Body of pancreas (tissue), 4 donors: ENCODE results near the gene P4HA1. TPM values are rescaled to one million over a fixed set of nuclear protein-coding genes. Genes with fewer than 3 reads are reported as not detected.

Experiments used
- ATAC-seq: fragments of 150-250 bp; one replicate; pipeline ENCODE4 v1.9.1; 2016
- DNase-seq, 4 donors: peaks; one replicate each; pipeline ENCODE4 v3.0.0-alpha.2; 2019
- H3K27ac ChIP-seq, 4 donors: fragments of 200-600 bp; sonication (generic); 1 replicate in 3 of 4; 2 replicates in 1 of 4; pipeline versions ENCODE4 v1.5.1 to v1.6.1; 2016 to 2019; ENCODE audit warnings: mild to moderate bottlenecking in 1 of 4, mixed read lengths in 1 of 4, moderate library complexity in 1 of 4
- H3K27me3 ChIP-seq, 2 donors: fragments of 200-600 bp; sonication (generic); one replicate each; pipeline ENCODE4 v1.6.0; 2016; ENCODE audit warnings: mild to moderate bottlenecking in 1 of 2
- H3K36me3 ChIP-seq, 2 donors: fragments of 200-600 bp; sonication (generic); replicated peaks in 1 of 2; 2 replicates each; pipeline ENCODE4 v1.5.1; 2016; ENCODE audit warnings: low read depth in 2 of 2; ENCODE audit not compliant: insufficient read depth in 1 of 2
- H3K4me1 ChIP-seq: fragments of 200-600 bp; sonication (generic); one replicate; pipeline ENCODE4 v1.6.0; 2016
- H3K4me3 ChIP-seq, 2 donors: fragments of 200-600 bp; sonication (generic); 1 replicate in 1 of 2; 2 replicates in 1 of 2; pipeline ENCODE4 v1.5.1; 2016 to 2019
- H3K9me3 ChIP-seq, 3 donors: fragments of 200-600 bp; sonication (generic); 1 replicate in 2 of 3; 2 replicates in 1 of 3; pipeline ENCODE4 v1.5.1; 2016
- CTCF ChIP-seq, 7 experiments: fragments of 450-650 bp in 4 of 7; fragments of 200-600 bp in 3 of 7; sonication (generic) in 3 of 7; IDR thresholded peaks; one replicate each; pipeline ENCODE4 v1.5.1; 2016 to 2019; ENCODE audit warnings: antibody characterized with exemption in 7 of 7
- POLR2A ChIP-seq, 3 donors: fragments of 450-650 bp; IDR thresholded peaks; one replicate each; pipeline ENCODE4 v1.6.1; 2016; ENCODE audit warnings: antibody characterized with exemption in 3 of 3, mild to moderate bottlenecking in 2 of 3
- WGBS, 2 donors: methylation state at CpG; one replicate each; pipeline ENCODE4 v1.1.5; 2017; 5-methylcytosine and 5-hydroxymethylcytosine counted together
- intact Hi-C: fragments of 100-400 bp; cut with DNase I; formaldehyde crosslinking; loops from one replicate; pipeline ENCODE4 v1.15.1; 2023
- small RNA-seq: library from RNA; depleted of rRNA; stranded (forward); fragments of <200 nt; gene quantifications from one replicate; pipeline ENCODE3, GENCODE V24; 2016
- total RNA-seq, 2 donors: library from RNA; depleted of rRNA; stranded (reverse); fragments of >200 nt; gene quantifications; one replicate each; pipeline ENCODE4 v1.1.0, GENCODE V29; 2016

Gene P4HA1
- total RNA-seq, 2 donors from 2014 or later: 11.9 to 21.5 TPM

- Histone ChIP-seq H3K9me3 (peaks cover 0 to 30% (median 3%) of the 10 kb centered on the region in 3 donors), H3K36me3 (no peaks in the 10 kb centered on the region), H3K4me1 (no peaks in the 10 kb centered on the region), H3K27me3 (no peaks in the 10 kb centered on the region), H3K27ac (no peak overlapping the region), H3K4me3 (no peak overlapping the region)
- 91 to 100% methylated on average over 1 to 2 of the region's 2 CpGs for WGBS, 2 donors
- no peak for ATAC-seq
- DNase-seq: no peak
- intact Hi-C loops: no loop called here
- no peak for TF ChIP-seq POLR2A (IDR thresholded peaks at IDR 0.05)
- no peak for TF ChIP-seq CTCF (IDR thresholded peaks at IDR 0.05)
These were observed 116.3 kb downstream of the P4HA1 start for GRCh38 chr10:72980348-72980747.

DNA sequence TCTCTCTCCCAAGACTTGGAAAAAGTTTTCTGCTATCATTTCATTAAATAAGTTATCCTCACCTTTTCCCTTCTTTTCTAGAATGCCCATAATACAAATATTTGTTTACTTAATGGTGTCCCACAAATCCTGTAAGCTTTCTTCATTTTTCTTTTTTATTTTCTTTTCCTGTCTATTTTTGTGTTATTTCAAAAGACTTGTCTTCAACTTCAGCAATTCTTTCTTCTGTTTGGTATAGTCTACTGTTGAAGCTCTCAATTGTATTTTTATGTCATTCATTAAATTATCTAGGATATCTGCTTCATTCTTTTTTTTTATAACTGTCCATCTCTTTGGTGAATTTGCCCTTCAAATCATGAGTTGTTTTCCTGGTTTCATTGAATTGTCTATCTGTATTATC lies 117.0 kb downstream of the P4HA1 start:
- no peaks in the 10 kb centered on the region for H3K36me3 ChIP-seq
- no peak overlapping the region for H3K27ac ChIP-seq
- intact Hi-C loops: no loop called here
- ATAC-seq: no peak
- DNase-seq: no peak
- TF ChIP-seq CTCF (IDR thresholded peaks at IDR 0.05): no peak
- no peak for TF ChIP-seq POLR2A (IDR thresholded peaks at IDR 0.05)
- H3K4me3 ChIP-seq: no peak overlapping the region
- H3K9me3 ChIP-seq: peaks cover 0 to 30% (median 3%) of the 10 kb centered on the region in 3 donors
- H3K4me1 ChIP-seq: no peaks in the 10 kb centered on the region
- H3K27me3 ChIP-seq: no peaks in the 10 kb centered on the region

- no peak overlapping the region for H3K27ac ChIP-seq
- no peaks in the 10 kb centered on the region for H3K27me3 ChIP-seq
- DNase-seq: no peak
- intact Hi-C loops: no loop called here
- TF ChIP-seq POLR2A (IDR thresholded peaks at IDR 0.05): no peak
- no peak for TF ChIP-seq CTCF (IDR thresholded peaks at IDR 0.05)
- H3K4me3 ChIP-seq: no peak overlapping the region
- no peaks in the 10 kb centered on the region for H3K4me1 ChIP-seq
- WGBS, 2 donors: 37 to 50% methylated on average over 1 of the region's 1 CpG
- peaks cover 0 to 30% (median 3%) of the 10 kb centered on the region in 3 donors for H3K9me3 ChIP-seq
- no peaks in the 10 kb centered on the region for H3K36me3 ChIP-seq
- ATAC-seq: no peak
These were observed 119.8 kb downstream of the P4HA1 start for GRCh38 chr10:72976886-72977285.

Small RNA genes lying within 50 kb of the gene (small RNA-seq; reads per million reads assigned to genes)
- gene RF00019 (not detected), gene SNORA11F (not detected)

Other genes starting within 250 kb of the P4HA1 start
- gene OIT3, start 203.1 kb downstream of the P4HA1 start, total RNA-seq: not detected
- gene PLA2G12B, start 142.1 kb downstream of the P4HA1 start, total RNA-seq: not detected
- gene NUDT13, start 13.6 kb upstream of the P4HA1 start, total RNA-seq: 1 to 10 TPM; 2.3 to 3.3 TPM
- gene ECD, start 71.1 kb upstream of the P4HA1 start, total RNA-seq: 10 to 100 TPM; 14.8 to 19.8 TPM
- gene FAM149B1, start 71.3 kb upstream of the P4HA1 start, total RNA-seq: 10 to 100 TPM in 1 of 2 donors, 1 to 10 TPM in 1; 4.9 to 17.1 TPM
- 1 to 10 TPM; 5.9 to 9.6 TPM for gene DNAJC9, start 150.4 kb upstream of the P4HA1 start, total RNA-seq
- 10 to 100 TPM; 18.7 to 24.7 TPM for gene MRPS16, start 155.8 kb upstream of the P4HA1 start, total RNA-seq